ENCODE data around the gene EFR3B. TPM values are rescaled to one million over a fixed set of nuclear protein-coding genes. Genes with fewer than 3 reads are reported as not detected.
A peak's percentile ranks its signal among the peaks of the same experiment; 100 is the strongest.

Gene EFR3B
- total and polyA plus RNA-seq, 2 of the 13 experiments (the other 11 are each of a cell fraction or from before 2014, with no cell fraction given) = 0.42 TPM

DNA sequence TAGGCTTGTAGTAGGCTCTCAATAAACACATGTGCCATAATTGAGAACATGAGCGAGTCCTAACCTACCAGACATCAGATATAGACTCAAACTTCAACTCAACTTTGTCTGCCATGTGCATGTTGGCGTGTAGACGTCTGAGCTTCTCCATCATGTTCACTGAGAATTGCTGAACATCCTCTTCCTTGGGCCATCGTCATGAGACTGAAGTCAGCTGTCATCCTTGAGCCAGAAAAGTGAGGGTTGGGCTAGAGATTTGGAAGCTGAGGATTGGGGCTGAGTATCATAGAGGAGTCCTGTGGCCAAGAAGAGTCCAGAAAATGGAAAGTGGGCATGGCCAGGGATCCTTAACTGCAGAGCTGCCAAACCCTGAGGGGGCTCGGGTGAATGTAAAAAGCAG, 7.8 kb upstream of the EFR3B start:
- ChIA-PET CTCF (ENCODE audit: low intra/inter-chr PET ratio, low total read pairs) (no interaction called here), POLR2A (no interaction called here)
- Histone ChIP-seq H3K27ac (ENCODE audit: extremely low read length, insufficient read depth, low read length) (no peak overlapping the region), H3K36me3 (replicated peaks in 1 of 2; ENCODE audit: control insufficient read depth in 1 of 2, insufficient read depth in 2 of 2, low read length in 2 of 2) (no peaks in the 10 kb centered on the region), H4K20me1 (ENCODE audit: insufficient read depth, low read length) (no peaks in the 10 kb centered on the region), H3K9ac (ENCODE audit: insufficient read depth, low read depth, low read length) (no peak overlapping the region), H2AFZ (ENCODE audit: low read length) (no peak overlapping the region), H3K4me3 (replicated peaks in 1 of 3; ENCODE audit: insufficient read depth in 1 of 3, low read depth in 2 of 3, low read length in 3 of 3) (no peak overlapping the region), H3K4me2 (ENCODE audit: low read depth, low read length) (no peak overlapping the region), H3K27me3 (ENCODE audit: control insufficient read depth in 1 of 2, insufficient read depth in 2 of 2, low read length in 2 of 2) (peaks cover 0 to 71% of the 10 kb centered on the region in 2 experiments; a peak in 4 of 5 replicates), H3K9me3 (ENCODE audit: low read length) (no peaks in the 10 kb centered on the region), H3K4me1 (ENCODE audit: insufficient read depth, low read length) (no peaks in the 10 kb centered on the region), H3K79me2 (ENCODE audit: insufficient read depth, low read length) (no peaks in the 10 kb centered on the region)
- ATAC-seq (no peak), FAIRE-seq (no peak), DNase-seq (ENCODE audit: low spot score) (no peak)
- 16% methylated on average over 5 of the region's 5 CpGs for WGBS (ENCODE audit: low lambda C conversion rate)
- BruUV-seq (replicated peaks) = no TSS peak
- TF ChIP-seq ZFP36 (IDR thresholded peaks at IDR 0.05; ENCODE audit: borderline replicate concordance, low read depth, low read length, partially characterized antibody) (no peak), ZNF317 (CRISPR knock-in tag; IDR thresholded peaks at IDR 0.05) (peak; percentile 93), GABPB1 (CRISPR knock-in tag; IDR thresholded peaks at IDR 0.05) (no peak), ZNF589 (CRISPR knock-in tag; conservative IDR thresholded peaks at IDR 0.05) (no peak), ZNF749 (CRISPR knock-in tag; IDR thresholded peaks at IDR 0.05; ENCODE audit: borderline replicate concordance) (no peak), SNRNP70 (IDR thresholded peaks at IDR 0.05; ENCODE audit: low read depth, low read length) (no peak), UBTF (CRISPR knock-in tag; IDR thresholded peaks at IDR 0.05) (no peak), ZKSCAN5 (CRISPR knock-in tag; IDR thresholded peaks at IDR 0.05) (no peak), MNT (IDR thresholded peaks at IDR 0.05) (0 out of 2 replicates have a peak, but pooled peaks have one; percentile 11)
- TF ChIP-seq, protein P1, sequence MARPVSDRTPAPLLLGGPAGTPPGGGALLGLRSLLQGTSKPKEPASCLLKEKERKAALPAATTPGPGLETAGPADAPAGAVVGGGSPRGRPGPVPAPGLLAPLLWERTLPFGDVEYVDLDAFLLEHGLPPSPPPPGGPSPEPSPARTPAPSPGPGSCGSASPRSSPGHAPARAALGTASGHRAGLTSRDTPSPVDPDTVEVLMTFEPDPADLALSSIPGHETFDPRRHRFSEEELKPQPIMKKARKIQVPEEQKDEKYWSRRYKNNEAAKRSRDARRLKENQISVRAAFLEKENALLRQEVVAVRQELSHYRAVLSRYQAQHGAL (CRISPR knock-in tag; IDR thresholded peaks at IDR 0.05; ENCODE audit: not compliant biosample characterization) = no peak
- intact Hi-C loops (cut with micrococcal nuclease; ENCODE audit: unreplicated experiment) (no loop called here), in situ Hi-C loops (cut with HindIII; ENCODE audit: extremely low pct_ligation_motif_present, low pct_unique_long_range_greater_than_20kb) (no loop called here)
